PFSK-1 (cell line): ENCODE results near the gene COL6A5.

Experiments
- REST ChIP-seq, 2 experiments: IDR thresholded peaks; 2 replicates each; pipeline versions ENCODE4 v1.6.1 to v1.8.0; 2011 to 2012; ENCODE audit warnings: low read depth in 2 of 2, low read length in 2 of 2, control low read depth in 1 of 2, inconsistent platforms in 1 of 2, mild to moderate bottlenecking in 1 of 2, moderate library complexity in 1 of 2; ENCODE audit not compliant: insufficient read depth in 1 of 2
- SIN3A ChIP-seq: IDR thresholded peaks from 2 replicates; pipeline ENCODE4 v1.6.1; 2012; ENCODE audit warnings: mild to moderate bottlenecking, low read length, moderate library complexity, borderline replicate concordance; ENCODE audit not compliant: insufficient read depth

DNA sequence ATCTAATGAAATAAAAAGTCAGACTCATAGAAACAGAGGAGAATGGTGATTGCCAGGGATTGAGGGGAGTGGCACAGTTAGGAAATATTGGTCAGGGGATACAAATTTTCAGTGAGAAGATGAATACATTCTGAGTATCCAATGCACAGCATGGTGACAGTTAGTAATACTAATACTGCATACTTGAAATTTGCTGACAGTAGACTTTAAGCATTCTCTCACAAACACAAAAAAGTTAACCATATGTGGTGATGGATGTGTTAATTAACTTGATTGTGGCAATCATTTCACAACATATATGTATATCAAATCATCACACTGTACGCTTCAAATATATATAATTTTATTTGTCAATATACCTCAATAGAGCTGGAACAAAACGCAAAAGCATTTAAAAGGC, 162.3 kb downstream of the COL6A5 start:
- TF ChIP-seq REST (IDR thresholded peaks at IDR 0.05; ENCODE audit: insufficient read depth in 1 of 2, low read depth in 2 of 2, low read length in 2 of 2), result no peak
- TF ChIP-seq SIN3A, result no peak
